Caki2 (cell line): ENCODE results near the gene PGM2. TPM values are rescaled to one million over a fixed set of nuclear protein-coding genes. Genes with fewer than 3 reads are reported as not detected.
A peak's percentile ranks its signal among the peaks of the same experiment; 100 is the strongest.

ENCODE experiments used
- DNase-seq: peaks from one replicate; pipeline ENCODE4 v3.0.0-alpha.2; 2015; ENCODE audit warnings: low read depth
- in situ Hi-C: cut with HindIII; loops from 2 replicates; pipeline ENCODE4 v1.10.0; 2016; ENCODE audit warnings: low sequenced_read_pairs, low pct_unique_long_range_greater_than_20kb, mixed read lengths
- total RNA-seq: library from RNA; depleted of rRNA; stranded (reverse); fragments of >200 nt; shearing (Covaris generic); gene quantifications from 2 replicates; pipeline ENCODE4 v1.2.3, GENCODE V29; 2014; ENCODE audit warnings: low replicate concordance

Gene PGM2
- total RNA-seq, 1 experiment from 2014 or later = 24.8 TPM

- in situ Hi-C loops = no loop called here
- DNase-seq = no peak
Measured at GRCh38 chr4:37885496-37885895, 59.0 kb downstream of the PGM2 start.

GRCh38 chr4:37889849-37890800, 63.6 kb downstream of the PGM2 start:
- DNase-seq = no peak
- in situ Hi-C loops = no loop called here

- DNase-seq = peak; percentile 13
- in situ Hi-C loops = no loop called here
Measured at GRCh38 chr4:37890801-37891259, 64.3 kb downstream of the PGM2 start, which contains the start of gene TBC1D1. Gene TBC1D1 (plus strand): TSS chr4:37891084. CDS start chr4:37902096, 11,012 bp downstream.

GRCh38 chr4:37891260-37892159, 65.0 kb downstream of the PGM2 start:
- peak; percentile 3 for DNase-seq
- in situ Hi-C loops = no loop called here

GRCh38 chr4:37892641-37893040, 66.2 kb downstream of the PGM2 start:
- in situ Hi-C loops = no loop called here

GRCh38 chr4:37893164-37893563, 66.7 kb downstream of the PGM2 start:
- in situ Hi-C loops = no loop called here
- DNase-seq = no peak

More at GRCh38 chr4:37892641-37893040, 66.2 kb downstream of the PGM2 start:
- DNase-seq = no peak

- in situ Hi-C loops = no loop called here
- DNase-seq = no peak
Measured at GRCh38 chr4:37895271-37895670, 68.8 kb downstream of the PGM2 start.

GRCh38 chr4:37896206-37896860, 69.8 kb downstream of the PGM2 start:
- in situ Hi-C loops = no loop called here
- no peak for DNase-seq

GRCh38 chr4:37902212-37902611, 75.7 kb downstream of the PGM2 start:
- in situ Hi-C loops = no loop called here
- no peak for DNase-seq

- in situ Hi-C loops = no loop called here
- no peak for DNase-seq
Measured at GRCh38 chr4:37902738-37903693, 76.5 kb downstream of the PGM2 start.

- in situ Hi-C loops = no loop called here
- no peak for DNase-seq
Measured at GRCh38 chr4:37903901-37904300, 77.4 kb downstream of the PGM2 start.

- DNase-seq = no peak
- in situ Hi-C loops = no loop called here
Measured at GRCh38 chr4:37904824-37905223, 78.3 kb downstream of the PGM2 start.

- in situ Hi-C loops = no loop called here
- DNase-seq = no peak
Measured at GRCh38 chr4:37905533-37906169, 79.2 kb downstream of the PGM2 start.

GRCh38 chr4:37908488-37909331, 82.2 kb downstream of the PGM2 start:
- in situ Hi-C loops = no loop called here
- no peak for DNase-seq

- in situ Hi-C loops = no loop called here
- no peak for DNase-seq
Measured at GRCh38 chr4:37909332-37910090, 83.0 kb downstream of the PGM2 start.
